ENCODE results near the gene PHF5A.
"Not testable (repeated sequence)": the region's sequence is repeated elsewhere in the genome, so short reads cannot be mapped to it uniquely, and the experiment has no call there.

PHF5A gene

DNA sequence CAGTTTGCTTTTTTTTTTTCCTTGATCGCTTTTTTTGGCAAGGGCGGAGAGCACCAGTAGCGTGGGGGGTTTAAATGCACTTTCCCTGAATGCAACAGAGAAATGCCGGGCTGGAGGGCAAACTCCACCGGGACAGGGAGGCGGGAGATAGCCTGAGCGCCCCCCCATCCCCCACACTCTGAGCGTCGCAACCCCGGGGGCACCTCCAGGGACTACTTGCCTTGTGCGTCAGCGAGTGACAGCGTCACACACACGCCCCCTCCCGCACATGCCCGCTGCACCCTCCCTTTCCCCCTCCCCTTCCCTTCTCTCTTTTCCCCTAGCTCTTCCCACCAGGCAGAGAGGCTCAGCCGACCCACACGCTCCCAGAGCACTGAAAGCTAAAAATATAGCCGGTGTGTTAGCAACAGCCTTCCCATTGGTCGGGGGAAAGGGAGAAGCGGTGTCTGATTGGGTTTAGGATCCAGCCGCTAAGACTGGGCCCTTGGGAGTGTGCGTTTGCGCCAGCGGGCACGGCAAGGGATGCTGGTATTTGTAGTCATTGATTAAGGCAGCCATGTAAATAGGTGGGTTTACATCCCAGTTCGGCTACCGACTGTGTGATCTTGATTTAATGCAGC lies 20.2 kb downstream of the PHF5A start:
- DNase-seq: peak; percentile 82 to 100 (median 98)

DNA sequence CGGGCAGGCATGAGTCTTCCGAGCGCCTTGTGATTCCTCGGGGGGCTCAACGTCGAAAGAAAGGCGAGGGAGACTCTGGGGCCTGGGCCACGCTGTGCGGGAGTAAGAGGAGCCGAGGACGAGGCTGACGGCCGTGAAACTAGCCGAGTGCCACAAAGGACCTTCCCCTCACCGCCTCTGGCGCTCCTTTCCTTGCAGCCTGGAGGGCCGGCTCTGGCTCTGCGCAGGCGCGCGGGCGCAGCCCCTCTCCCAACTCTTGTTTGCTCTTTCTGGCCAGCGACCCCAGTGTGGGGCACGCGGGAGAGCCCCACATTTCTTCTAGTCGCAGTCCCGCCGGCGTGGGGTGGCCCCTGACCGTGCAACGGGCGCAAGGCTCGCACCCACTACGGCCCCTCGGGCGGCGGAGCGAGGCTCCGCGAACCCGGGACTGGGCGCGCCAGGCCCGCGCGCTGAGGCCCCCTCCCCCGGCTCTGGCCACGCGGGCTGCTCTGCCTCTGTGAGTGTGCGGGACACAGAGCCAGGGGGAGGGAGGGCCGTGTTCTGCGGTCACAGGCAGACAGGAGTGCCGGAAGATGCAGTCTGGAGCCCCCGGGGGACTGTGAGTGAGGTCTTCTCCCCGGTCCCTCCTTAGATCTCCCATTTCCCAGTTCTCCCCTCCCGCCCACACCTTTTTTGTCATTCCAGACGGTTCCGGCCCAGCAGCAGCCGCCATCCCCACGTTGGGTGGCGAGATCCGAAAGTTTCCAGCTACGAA lies 20.9 kb downstream of the PHF5A start:
- peak in 53 of 58 donors; percentile 41 to 84 (median 70) for DNase-seq

DNA sequence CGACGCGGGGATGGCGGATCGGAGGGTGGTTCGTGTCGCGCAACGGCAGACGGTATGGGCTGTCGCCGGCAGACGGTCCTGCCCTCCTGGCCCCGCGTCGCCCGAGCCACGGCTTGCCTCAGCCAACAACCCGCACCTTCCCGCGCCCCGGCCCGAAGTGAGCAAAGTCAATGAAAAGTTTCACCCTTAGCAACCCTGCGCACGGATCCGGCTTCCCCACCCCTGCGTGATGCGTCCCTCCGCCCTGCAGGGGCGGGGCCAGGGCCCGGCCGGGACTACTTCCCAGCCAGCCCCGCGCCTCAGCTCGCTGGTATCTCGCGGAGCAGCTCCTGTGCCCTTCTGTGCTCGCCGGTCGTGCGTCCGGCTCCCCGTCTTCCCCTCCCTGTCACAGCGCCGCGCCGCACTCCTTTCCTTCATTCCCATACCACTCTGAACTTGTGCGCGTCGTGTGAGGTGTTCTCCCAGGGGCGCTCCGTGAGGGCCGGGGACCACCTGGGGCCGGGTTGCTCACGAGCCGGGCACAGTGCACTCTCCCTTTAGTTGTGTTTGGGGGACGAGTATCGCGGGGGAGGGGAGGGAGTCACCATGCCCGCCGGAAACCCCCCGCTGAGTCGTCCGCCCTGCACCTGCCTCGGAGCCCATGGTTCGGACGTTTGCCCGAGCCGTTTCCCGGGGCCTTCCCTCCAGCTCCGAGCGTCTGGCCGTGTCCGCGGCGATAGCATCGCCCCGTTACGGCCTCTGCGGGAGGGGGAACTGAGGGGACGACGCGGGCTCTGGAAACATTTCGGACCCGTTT lies 21.7 kb downstream of the PHF5A start, which contains the start of gene TOB2:
Gene TOB2 (minus strand): TSS at position 163 of the 796 bp plus-strand sequence. CDS start 9,456 bp downstream, outside the sequence.
- peak; percentile 54 to 97 (median 94) for DNase-seq

DNA sequence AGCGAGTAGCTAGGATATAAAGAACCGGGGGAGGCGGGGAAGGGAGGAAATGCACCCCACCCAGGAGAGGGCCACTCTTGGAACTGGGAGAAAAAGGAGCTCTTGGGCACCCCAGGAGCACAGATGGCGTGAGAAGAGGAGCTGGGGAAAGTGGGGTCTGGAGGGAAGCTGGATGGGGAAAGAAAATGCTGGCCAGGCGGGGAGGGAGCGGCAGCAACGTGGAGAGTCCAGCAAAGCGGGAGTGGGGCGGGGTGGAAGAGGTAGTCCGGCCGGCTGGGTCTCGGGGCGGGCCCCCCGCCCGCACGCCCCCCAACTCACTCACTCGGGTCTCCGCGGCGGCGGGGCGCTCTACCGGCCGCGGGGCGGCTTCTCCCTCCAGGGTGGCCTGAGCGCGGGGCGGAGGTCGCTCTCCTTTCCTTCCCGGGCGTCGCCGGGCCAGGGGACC lies 22.4 kb downstream of the PHF5A start:
- peak in 8 of 58 donors; percentile 29 to 55 (median 44) for DNase-seq

DNA sequence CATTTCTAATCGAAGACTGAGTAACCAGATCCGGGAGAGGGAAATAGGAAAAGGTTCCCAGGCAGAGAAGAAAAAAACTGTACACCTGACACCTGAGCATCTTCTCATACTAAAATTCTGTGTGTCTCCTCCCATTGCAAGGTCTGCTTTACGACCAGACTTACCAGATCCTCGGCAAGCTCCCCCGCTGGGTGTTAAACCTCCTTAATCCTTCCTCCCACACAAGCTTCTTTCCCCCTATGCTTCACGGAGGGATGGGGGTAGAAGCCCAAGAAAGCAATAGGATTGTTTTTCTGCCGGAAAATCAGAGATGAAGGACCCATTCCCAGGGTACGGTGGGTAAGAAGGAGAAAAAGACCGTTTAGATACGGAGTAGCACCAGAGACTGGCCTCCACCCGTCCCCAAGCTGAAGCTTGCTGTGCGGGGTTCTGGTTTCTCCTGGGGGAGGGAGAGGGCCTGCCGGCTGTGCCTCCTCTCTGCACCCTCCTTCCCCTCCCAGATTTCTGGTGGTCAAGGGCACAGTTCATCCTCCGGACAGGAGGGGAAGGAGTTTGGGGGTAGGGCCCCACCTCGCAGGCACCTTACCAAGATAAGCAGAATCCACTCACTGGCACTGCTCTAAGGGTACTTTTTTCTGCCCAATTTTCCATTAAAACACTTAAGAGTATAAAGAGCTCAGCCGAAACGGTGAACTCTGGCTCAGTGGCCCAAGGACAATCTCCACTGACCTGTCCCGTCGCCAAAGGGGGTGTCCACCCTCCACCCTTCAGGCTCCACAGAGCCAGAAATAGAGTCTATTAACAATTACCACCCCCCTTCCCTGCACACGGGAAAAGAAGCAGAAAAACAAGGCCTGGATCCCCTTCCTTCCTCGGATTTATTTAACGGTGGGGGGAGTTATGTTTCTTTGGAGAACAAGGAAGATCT lies 23.1 kb downstream of the PHF5A start:
- peak in 9 of 58 donors; percentile 21 to 58 (median 47) for DNase-seq

DNA sequence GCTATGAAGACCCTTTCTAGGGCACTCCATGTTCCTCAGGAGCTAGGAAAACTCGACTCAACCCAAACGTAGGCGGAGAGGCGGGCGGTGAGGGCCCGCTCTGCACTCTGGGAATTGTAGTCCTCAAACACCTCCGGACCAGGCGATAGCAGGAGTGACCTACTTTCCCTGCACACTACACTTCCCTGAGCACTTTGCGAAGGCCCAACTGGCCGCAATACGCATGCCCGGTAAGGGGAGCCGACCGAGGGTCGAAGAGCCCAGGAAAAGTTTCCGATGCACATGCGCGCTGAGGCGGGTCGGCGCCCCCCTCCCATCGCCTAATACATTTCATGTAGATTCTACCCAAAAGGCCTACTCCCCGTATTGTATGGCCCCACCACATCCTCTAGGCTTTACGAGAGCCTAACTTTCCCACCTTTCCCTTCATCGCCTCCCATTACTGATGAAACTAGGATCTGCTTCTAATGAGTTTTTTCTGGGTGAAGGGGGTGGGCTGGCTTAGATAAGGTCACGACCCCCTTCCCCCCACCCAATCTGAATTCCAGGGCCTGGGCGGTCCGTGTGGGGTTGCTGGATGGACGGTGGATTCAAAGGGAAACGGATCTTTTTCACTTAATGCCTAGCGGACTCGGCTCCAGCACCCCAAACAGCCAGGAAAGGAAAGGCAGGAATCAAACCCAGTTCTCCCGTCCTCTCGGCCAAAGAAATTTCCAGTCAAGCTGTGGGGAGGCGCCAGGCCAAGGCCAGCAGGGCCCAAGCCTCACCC lies 23.9 kb downstream of the PHF5A start:
- DNase-seq: peak; percentile 38 to 95 (median 84)

DNA sequence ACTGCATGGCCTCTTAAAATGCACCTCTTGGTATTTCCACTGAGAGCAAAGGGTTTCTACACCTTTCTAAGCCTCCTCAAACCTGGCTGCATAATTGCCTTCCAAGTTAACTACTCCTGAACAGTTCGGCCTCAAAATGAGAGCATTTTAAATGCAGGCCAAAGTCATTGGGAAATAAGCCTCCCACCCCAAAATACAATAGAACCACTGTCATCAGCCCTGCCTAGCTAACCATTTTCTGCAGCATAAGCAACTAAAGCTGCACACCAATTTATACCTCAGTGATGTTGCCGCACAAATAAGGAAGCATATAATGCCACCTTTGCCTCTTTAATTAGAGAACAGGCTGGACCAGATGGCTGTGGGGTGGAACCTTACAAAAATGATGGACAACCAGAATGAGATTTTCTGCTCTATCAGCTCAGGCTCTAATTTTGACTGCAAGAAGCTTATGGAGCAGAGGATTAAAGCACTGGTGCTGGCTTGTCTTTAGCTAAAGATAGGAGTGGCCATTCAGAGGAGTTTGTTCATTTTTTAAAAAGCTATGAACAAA lies 26.2 kb downstream of the PHF5A start:
- peak in 1 of 58 donors; percentile 19 for DNase-seq

DNA sequence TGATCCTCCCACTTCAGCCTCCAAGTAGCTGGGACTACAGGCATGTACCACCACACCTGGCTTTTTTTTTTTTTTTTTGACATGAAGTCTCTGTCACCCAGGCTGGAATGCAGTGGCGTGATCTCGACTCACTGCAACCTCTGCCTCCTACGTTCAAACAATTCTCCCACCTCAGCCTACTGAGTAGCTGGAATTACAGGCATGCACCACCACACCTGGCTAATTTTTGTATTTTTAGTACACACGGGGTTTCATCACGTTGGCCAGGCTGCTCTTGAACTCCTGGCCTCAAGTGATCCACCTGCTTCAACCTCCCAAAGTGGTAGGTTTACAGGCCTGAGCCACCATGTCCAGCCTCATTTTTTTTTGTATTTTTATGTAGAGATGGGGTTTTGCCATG lies 28.0 kb downstream of the PHF5A start:
- DNase-seq: not testable (repeated sequence)

DNA sequence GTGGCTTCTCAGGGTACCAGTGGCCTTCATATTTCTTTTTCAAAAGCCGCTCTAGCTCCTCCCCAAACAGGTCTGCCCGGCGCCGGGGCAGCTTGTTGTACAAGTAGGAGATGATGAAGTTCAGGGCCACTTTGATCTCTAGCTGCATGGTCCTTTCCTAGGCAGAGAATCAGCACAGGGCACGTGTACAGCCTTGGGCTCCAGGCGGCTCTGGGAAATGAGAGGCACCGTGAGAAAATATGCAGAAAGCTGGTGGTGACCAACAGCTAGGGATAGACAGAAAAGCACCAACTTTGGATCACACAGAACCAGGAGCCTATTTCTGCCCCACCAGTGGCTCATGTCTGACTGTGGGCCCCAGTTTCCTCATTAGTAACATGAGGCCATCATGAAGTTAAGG lies 31.3 kb downstream of the PHF5A start:
- DNase-seq: no peak

DNA sequence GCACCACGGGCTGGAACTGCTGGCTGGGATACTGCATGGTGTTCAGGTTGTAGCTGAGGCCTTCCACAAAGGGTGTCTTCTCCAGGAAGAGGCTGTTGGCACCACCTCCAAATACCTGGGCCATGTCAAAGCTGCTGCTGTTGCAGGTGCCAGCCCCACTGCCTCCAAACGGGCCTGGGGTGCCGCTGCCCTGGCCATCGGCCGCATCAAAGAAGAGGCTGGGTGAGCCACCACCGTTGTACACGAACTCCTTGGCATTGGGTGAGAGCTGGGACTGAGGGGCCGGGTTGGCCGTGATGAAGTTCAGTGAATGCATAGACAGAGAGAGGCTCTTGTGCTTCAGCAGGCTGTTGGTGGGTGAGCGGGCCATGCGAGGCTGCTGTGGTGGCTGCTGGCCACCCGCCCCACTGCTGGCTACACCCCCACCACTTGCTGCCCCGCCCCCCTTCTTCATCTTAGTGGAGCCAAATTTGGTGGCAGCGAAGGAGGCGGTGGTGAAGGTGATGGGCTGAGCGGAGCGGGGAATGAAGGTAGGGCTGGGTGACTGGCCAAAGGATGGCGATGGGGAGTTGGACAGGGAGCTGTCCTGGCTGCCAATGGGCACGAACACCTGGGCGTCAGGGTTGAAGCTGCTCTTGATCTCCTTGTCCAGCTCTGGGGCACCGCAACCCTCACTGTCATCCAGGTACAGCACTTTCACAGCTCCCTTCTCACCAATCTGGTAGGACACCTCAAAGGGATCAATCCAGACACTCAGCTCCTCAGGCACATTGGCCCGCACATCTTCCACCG lies 32.0 kb downstream of the PHF5A start:
- DNase-seq: peak in 3 of 58 donors; percentile 8 to 34 (median 30)

DNA sequence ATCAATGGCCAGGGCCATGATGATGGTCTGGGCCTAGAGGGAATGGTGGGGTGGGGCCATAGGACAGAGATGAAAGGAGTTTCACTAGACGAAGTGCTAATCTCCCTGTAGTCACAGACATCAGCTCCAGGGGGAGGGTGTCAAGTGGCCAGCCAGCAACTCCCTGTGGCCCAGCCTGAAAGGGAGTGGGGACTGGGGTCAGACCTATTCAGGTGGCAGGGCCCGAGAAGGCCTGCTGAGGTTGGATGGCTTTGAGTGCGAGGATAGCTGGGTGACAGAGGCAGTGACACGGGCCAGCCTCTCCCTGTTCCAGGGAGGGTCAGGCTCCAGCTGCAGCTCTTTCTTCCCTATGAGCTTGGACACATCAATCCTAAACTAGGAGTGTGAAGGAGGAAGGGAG lies 32.9 kb downstream of the PHF5A start:
- DNase-seq: no peak

DNA sequence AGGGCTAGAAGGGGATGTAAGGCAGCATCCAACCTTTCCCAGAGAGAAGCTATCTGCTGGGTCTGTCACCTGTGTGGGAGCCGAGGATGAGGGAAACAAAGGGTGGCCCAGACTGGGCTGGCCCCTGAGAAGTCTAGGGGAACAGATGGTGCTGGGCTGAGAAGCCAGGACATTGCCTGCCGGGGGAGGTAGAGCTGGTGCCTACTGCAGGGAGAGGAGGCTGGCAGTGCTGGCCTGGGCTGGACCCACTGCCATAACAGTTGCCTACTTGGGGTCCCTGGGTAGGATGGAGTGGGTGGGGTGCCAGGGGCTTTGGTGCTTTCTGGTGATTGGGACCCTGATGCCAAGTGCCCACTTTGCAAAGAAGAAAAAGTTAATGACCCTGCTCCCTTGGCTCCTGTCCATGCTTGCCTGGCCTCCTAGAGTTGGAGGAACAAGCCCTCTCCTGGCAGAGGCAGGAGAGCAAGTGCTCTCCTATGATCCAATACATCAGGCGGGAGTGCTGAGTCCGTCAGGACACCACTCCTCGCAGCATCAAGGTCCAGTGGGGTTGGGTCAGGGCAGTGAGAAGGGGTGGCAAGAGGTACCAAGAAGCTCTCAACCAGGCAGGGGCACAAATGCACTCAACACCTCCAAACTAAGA lies 34.0 kb downstream of the PHF5A start:
- peak in 2 of 58 donors; percentile 23 to 39 for DNase-seq

DNA sequence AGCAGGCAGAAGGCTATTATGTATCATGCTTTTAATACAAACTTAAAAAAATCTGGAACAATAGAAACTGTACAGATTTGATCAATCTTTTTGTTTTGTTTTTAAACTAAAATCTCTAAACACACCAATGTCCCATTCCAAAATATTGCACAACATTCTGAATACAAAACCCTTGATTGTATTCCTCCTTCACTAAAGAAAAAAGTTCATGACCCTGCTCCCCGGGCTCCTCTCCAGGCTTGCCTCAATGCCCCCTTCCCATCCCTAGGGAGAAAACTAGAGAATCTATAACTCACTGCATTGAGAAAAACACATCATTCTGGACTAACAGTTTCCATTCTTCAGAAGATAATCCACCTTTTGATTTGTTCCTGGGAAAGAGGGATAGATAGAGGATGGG lies 35.0 kb downstream of the PHF5A start:
- DNase-seq: not testable (repeated sequence)

DNA sequence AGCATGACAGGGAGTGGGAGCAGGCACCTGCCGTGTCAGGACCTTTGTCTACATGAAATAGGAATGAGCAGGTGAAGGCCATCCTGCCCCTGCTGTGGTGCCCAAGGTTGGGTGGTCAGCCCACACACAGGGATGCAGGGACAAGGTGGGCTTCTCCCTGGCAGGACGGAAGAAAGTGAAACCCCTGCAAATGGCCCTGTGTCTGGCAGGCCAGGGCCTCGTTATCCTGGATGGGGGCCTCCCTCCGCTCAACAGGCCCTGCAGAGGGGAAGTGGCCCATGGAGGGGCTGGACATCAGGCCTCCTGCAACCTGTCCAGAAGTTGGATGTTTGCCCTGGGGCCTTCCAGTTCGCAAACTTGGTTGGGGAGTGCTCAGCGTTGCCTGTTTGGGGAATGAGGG lies 36.8 kb downstream of the PHF5A start:
- no peak for DNase-seq

DNA sequence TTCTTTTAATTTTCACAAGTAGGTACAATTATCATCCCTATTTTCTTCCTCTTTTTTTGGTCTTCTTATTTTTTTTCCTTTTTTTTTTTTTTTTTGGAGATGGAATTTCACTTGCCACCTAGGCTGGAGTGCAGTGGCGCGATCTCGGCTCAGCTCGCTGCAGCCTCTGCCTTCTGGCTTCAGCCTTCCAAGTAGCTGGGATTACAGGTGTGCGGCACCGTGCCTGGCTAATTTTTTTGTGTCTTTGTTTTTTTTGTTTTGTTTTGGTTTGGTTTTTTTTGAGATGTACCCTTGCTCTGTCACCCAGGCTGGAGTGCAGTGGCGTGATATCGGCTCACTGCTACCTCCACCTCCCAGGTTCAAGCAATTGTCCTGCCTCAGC lies 38.5 kb downstream of the PHF5A start:
- DNase-seq: no peak

DNA sequence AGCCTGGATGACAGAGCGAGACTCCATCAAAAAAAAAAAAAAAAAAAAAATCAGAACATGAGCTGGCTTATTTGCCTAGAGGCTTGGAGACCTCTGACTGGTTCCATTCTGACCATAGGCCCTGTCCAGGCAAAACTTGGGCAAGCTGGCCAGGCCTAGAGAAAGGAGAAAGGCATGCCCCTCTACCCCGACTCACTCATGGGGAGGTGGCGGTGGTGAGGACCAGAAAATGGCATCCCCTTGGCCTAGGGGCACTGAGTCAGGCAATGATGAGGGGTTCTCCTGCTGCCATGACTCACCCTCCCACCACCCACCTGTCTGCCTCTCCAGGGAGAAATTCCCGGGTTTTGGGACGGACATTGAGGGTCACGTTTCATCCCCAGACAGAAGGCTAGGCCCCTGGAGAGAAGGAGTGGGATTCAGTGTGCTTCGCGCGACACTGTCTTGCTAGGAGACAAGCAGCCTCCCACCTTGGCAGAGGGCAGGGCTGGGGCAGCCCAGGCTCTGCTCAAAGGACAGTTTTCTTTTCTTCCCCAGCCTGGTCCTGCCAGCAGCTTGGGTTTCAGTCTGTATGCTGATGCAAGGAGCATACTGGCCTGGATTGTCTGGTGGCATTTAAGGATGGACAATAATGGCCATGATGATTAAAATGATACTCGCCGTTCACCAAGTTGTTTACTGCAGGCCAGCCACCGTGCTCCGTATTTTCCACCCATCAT lies 39.1 kb downstream of the PHF5A start:
- peak in 15 of 58 donors; percentile 11 to 75 (median 30) for DNase-seq

DNA sequence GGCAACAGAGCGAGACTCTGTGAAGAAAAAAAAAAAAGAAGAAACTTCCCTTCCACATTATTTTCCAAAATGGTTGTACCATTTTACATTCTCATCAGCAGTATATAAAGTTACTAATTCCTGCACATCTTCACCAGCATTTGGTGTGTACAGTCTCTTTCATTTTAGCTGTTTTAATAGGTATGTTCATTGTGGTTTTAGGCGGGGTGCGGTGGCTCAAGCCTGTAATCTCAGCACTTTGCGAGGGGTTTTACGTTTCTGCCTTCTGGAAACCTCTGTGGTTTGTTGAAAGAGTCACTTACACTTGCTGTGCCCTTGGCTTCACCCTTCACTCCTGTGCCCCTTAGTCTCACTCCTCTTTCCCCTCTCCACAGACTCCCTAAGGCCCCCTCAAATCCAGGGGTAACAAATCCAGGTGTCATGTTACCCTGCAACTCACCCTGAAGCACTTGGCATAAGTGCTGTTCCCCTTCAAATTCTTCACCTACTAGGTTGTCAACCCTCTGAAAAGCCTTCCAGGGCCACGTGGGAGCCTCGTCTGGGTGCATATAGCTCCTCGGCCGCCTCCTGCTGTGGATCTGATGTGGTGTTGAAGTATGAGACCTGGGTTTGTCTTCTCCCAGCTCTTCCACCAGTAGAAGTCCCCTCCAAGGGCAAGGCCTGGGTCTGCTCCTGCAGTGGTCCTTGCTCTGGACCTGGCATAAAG lies 42.7 kb downstream of the PHF5A start:
- DNase-seq: no peak
